ENCODE measurements around the gene TM9SF2.
A peak's percentile ranks its signal among the peaks of the same experiment; 100 is the strongest.

TM9SF2 gene

DNA sequence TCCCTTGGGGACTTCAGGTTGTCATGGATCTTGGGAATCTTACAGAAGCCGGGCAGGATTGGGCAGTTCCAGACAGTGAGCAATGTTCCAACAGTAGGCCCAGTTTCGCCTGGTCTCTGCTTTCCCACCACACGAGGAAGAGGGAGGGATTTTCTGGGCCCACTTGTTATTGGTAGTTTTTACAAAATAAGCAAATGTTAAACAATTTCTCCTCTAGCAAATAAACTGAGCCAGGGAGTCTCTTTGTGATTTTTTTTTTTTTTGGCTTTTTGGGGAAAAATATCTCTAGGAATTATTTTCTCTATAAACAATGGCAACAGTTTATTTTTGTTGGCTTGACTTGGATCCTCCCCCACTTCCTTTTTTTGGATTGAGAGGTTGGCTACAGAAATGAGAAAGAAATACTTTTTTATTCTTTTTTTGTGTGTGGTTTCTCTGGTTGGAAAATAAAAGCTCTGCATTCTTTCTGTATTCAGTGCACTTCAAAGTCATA is 89.3 kb downstream of the TM9SF2 start:
- ChIA-PET POLR2A (no interaction called here), CTCF (no interaction called here)
- TF ChIP-seq ZNF777 (tag by site-specific recombination; IDR thresholded peaks at IDR 0.05; ENCODE audit: borderline replicate concordance) (no peak), ZNF2 (tag by site-specific recombination; IDR thresholded peaks at IDR 0.05) (no peak)
- TF ChIP-seq, protein P1, sequence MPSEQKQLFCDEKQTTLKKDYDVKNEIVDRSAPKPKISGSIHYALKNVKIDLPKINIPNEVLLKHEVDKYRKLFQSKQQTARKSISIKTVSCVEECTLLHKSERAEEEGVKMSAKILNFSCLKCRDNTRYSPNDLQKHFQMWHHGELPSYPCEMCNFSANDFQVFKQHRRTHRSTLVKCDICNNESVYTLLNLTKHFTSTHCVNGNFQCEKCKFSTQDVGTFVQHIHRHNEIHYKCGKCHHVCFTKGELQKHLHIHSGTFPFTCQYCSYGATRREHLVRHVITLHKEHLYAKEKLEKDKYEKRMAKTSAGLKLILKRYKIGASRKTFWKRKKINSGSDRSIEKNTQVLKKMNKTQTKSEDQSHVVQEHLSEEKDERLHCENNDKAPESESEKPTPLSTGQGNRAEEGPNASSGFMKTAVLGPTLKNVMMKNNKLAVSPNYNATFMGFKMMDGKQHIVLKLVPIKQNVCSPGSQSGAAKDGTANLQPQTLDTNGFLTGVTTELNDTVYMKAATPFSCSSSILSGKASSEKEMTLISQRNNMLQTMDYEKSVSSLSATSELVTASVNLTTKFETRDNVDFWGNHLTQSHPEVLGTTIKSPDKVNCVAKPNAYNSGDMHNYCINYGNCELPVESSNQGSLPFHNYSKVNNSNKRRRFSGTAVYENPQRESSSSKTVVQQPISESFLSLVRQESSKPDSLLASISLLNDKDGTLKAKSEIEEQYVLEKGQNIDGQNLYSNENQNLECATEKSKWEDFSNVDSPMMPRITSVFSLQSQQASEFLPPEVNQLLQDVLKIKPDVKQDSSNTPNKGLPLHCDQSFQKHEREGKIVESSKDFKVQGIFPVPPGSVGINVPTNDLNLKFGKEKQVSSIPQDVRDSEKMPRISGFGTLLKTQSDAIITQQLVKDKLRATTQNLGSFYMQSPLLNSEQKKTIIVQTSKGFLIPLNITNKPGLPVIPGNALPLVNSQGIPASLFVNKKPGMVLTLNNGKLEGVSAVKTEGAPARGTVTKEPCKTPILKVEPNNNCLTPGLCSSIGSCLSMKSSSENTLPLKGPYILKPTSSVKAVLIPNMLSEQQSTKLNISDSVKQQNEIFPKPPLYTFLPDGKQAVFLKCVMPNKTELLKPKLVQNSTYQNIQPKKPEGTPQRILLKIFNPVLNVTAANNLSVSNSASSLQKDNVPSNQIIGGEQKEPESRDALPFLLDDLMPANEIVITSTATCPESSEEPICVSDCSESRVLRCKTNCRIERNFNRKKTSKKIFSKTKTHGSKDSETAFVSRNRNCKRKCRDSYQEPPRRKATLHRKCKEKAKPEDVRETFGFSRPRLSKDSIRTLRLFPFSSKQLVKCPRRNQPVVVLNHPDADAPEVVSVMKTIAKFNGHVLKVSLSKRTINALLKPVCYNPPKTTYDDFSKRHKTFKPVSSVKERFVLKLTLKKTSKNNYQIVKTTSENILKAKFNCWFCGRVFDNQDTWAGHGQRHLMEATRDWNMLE (tag by site-specific recombination; conservative IDR thresholded peaks at IDR 0.05; ENCODE audit: low read depth) = no peak
- Histone ChIP-seq H3K36me3 (ENCODE audit: control insufficient read depth in 2 of 2, insufficient read depth in 1 of 2, low read length in 2 of 2) (no peaks in the 10 kb centered on the region), H3K27ac (ENCODE audit: extremely low read depth, low read depth, low read length) (no peak overlapping the region), H3K4me3 (ENCODE audit: low read depth, low read length) (no peak overlapping the region), H3K9me3 (ENCODE audit: control insufficient read depth, insufficient read depth, low read depth, low read length) (no peaks in the 10 kb centered on the region), H3K4me1 (ENCODE audit: control insufficient read depth, insufficient read depth, low read length) (no peaks in the 10 kb centered on the region)

DNA sequence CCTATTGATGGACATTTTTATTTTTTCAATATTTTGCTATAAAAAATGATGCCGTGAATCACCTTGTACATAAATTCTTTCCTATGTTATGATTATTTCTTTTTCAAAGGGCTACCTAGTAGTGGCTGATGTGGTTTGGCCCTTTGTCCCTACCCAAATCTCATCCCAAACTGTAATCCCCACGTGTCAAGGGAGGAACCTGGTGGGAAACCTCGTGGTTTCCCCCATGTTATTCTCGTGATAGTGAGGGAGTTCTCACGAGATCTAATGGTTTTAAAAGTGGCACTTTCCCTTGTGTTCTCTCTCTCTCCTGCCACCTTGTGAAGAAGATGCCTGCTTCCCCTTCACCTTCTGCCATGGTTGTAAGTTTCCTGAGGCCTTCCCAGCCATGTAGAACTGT is 94.9 kb downstream of the TM9SF2 start:
- TF ChIP-seq ZNF48 (tag by site-specific recombination; IDR thresholded peaks at IDR 0.05) (no peak), ZNF292 (tag by site-specific recombination; IDR thresholded peaks at IDR 0.05; ENCODE audit: borderline replicate concordance, low read depth) (no peak), ZNF843 (tag by site-specific recombination; IDR thresholded peaks at IDR 0.05) (no peak), ZNF10 (tag by site-specific recombination; IDR thresholded peaks at IDR 0.05) (no peak), MZF1 (tag by site-specific recombination; IDR thresholded peaks at IDR 0.05; ENCODE audit: borderline replicate concordance) (peak; percentile 80; the same call in 1 of the 2 replicates), ZNF677 (tag by site-specific recombination; IDR thresholded peaks at IDR 0.05) (no peak)
- no peaks in the 10 kb centered on the region for H3K9me3 ChIP-seq (ENCODE audit: control insufficient read depth, insufficient read depth, low read depth, low read length)
- no peak overlapping the region for H3K27ac ChIP-seq (ENCODE audit: extremely low read depth, low read depth, low read length)
- H3K36me3 ChIP-seq (ENCODE audit: control insufficient read depth in 2 of 2, insufficient read depth in 1 of 2, low read length in 2 of 2) = no peaks in the 10 kb centered on the region
- no peak overlapping the region for H3K4me3 ChIP-seq (ENCODE audit: low read depth, low read length)
- H3K4me1 ChIP-seq (ENCODE audit: control insufficient read depth, insufficient read depth, low read length) = no peaks in the 10 kb centered on the region
- CTCF ChIA-PET = no interaction called here
- POLR2A ChIA-PET = no interaction called here

DNA sequence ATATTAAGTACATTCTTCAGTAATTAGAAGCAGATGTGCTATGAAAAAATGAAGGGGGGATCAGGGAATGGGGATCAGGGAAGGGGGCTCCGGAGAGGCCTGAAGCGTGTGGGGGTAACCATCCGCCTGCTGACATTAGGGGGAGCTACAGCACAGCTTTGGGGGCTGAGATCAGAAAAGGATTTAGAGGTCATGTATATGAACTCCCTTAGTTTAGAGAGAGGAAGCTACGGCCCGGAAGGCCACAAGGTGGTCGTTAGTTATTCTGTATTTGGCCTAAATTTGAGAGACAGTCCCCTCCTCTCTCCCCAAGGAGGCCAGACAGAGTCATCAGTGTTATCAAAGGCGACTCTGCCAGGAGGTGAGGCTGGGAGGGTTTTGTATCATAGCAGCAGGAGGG is 99.0 kb downstream of the TM9SF2 start:
- Histone ChIP-seq H3K9me3 (ENCODE audit: control insufficient read depth, insufficient read depth, low read depth, low read length) (no peaks in the 10 kb centered on the region), H3K4me1 (ENCODE audit: control insufficient read depth, insufficient read depth, low read length) (no peaks in the 10 kb centered on the region), H3K27ac (ENCODE audit: extremely low read depth, low read depth, low read length) (no peak overlapping the region), H3K4me3 (ENCODE audit: low read depth, low read length) (no peak overlapping the region), H3K36me3 (ENCODE audit: control insufficient read depth in 2 of 2, insufficient read depth in 1 of 2, low read length in 2 of 2) (no peaks in the 10 kb centered on the region)
- ChIA-PET CTCF (interaction anchor here (0.6 to 0.7 kb wide), 2 partner anchors 27 to 48 kb away, joined by 3 read pairs; no protein-coding TSS in a partner anchor), POLR2A (interaction anchor here (0.5 kb wide), 1 partner anchor 781 kb away, joined by 7 read pairs; no protein-coding TSS in a partner anchor)
- TF ChIP-seq ZNF76 (tag by site-specific recombination; IDR thresholded peaks at IDR 0.05; ENCODE audit: borderline replicate concordance, low read depth) (no peak), ZNF48 (tag by site-specific recombination; IDR thresholded peaks at IDR 0.05) (no peak), SCRT1 (tag by site-specific recombination; IDR thresholded peaks at IDR 0.05; ENCODE audit: borderline replicate concordance) (no peak), HOXD13 (CRISPR knock-in tag; IDR thresholded peaks at IDR 0.05; ENCODE audit: borderline replicate concordance) (no peak), ZBTB7A (tag by site-specific recombination; IDR thresholded peaks at IDR 0.05; ENCODE audit: low read depth) (no peak), ZNF621 (tag by site-specific recombination; IDR thresholded peaks at IDR 0.05) (no peak), ZBTB17 (tag by site-specific recombination; IDR thresholded peaks at IDR 0.05) (peak; percentile 44), MZF1 (tag by site-specific recombination; IDR thresholded peaks at IDR 0.05; ENCODE audit: borderline replicate concordance) (peak; percentile 47; the same call in 1 of the 2 replicates), ZNF426 (tag by site-specific recombination; IDR thresholded peaks at IDR 0.05) (no peak), ZNF654 (tag by site-specific recombination; IDR thresholded peaks at IDR 0.05; ENCODE audit: low read depth) (peak; percentile 18)
- TF ChIP-seq, protein P2, sequence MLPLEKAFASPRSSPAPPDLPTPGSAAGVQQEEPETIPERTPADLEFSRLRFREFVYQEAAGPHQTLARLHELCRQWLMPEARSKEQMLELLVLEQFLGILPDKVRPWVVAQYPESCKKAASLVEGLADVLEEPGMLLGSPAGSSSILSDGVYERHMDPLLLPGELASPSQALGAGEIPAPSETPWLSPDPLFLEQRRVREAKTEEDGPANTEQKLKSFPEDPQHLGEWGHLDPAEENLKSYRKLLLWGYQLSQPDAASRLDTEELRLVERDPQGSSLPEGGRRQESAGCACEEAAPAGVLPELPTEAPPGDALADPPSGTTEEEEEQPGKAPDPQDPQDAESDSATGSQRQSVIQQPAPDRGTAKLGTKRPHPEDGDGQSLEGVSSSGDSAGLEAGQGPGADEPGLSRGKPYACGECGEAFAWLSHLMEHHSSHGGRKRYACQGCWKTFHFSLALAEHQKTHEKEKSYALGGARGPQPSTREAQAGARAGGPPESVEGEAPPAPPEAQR (tag by site-specific recombination; IDR thresholded peaks at IDR 0.05) = no peak
- TF ChIP-seq, protein P3, sequence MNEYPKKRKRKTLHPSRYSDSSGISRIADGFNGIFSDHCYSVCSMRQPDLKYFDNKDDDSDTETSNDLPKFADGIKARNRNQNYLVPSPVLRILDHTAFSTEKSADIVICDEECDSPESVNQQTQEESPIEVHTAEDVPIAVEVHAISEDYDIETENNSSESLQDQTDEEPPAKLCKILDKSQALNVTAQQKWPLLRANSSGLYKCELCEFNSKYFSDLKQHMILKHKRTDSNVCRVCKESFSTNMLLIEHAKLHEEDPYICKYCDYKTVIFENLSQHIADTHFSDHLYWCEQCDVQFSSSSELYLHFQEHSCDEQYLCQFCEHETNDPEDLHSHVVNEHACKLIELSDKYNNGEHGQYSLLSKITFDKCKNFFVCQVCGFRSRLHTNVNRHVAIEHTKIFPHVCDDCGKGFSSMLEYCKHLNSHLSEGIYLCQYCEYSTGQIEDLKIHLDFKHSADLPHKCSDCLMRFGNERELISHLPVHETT (tag by site-specific recombination; IDR thresholded peaks at IDR 0.05) = no peak
- TF ChIP-seq, protein P4, sequence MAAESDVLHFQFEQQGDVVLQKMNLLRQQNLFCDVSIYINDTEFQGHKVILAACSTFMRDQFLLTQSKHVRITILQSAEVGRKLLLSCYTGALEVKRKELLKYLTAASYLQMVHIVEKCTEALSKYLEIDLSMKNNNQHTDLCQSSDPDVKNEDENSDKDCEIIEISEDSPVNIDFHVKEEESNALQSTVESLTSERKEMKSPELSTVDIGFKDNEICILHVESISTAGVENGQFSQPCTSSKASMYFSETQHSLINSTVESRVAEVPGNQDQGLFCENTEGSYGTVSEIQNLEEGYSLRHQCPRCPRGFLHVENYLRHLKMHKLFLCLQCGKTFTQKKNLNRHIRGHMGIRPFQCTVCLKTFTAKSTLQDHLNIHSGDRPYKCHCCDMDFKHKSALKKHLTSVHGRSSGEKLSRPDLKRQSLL (tag by site-specific recombination; IDR thresholded peaks at IDR 0.05) = no peak
